OCI-LY7 (cell line): ENCODE data around the gene TJP1. TPM values are rescaled to one million over a fixed set of nuclear protein-coding genes. Genes with fewer than 3 reads are reported as not detected.
"Not testable (repeated sequence)": the region's sequence is repeated elsewhere in the genome, so short reads cannot be mapped to it uniquely, and the experiment has no call there.

Experiments
- BruUV-seq: library from RNA; stranded (reverse); fragments of 400-500 nt; replicated peaks from 2 replicates; lab custom pipeline; 2021; lab: Mats Ljungman, UMichigan
- CTCF ChIA-PET: fragments of 300-600 bp; sonication (Branson Sonifier 250); formaldehyde crosslinking; loops from one replicate; lab custom pipeline; 2022; ENCODE audit warnings: antibody characterized with exemption; ENCODE audit not compliant: unreplicated experiment; lab: Charles Lee
- POLR2A ChIA-PET: fragments of 300-600 bp; sonication (Branson Sonifier 250); formaldehyde crosslinking; loops from one replicate; lab custom pipeline; 2022; ENCODE audit warnings: antibody characterized with exemption; lab: Charles Lee
- DNase-seq: peaks from one replicate; pipeline ENCODE4 v3.0.0-alpha.2; 2015; ENCODE audit warnings: low spot score
- H2AFZ ChIP-seq: fragments of 200-600 bp; sonication (generic), shearing (Covaris generic); 2 replicates; pipeline ENCODE4 v1.6.1; 2014; ENCODE audit warnings: mild to moderate bottlenecking, antibody characterized with exemption, low read length, moderate library complexity
- H3K27ac ChIP-seq: fragments of 200-600 bp; sonication (generic); 2 replicates; pipeline ENCODE4 v1.5.1; 2014; ENCODE audit warnings: mixed run types, low read depth, mild to moderate bottlenecking, moderate library complexity, low read length, inconsistent platforms; ENCODE audit not compliant: poor library complexity, severe bottlenecking
- H3K36me3 ChIP-seq: fragments of 200-600 bp; sonication (generic); 2 replicates; pipeline ENCODE4 v1.6.1; 2014; ENCODE audit warnings: mild to moderate bottlenecking, antibody characterized with exemption, low read length, moderate library complexity, mixed read lengths; ENCODE audit not compliant: insufficient read depth
- H3K4me1 ChIP-seq: fragments of 200-600 bp; sonication (generic); 2 replicates; pipeline ENCODE4 v1.5.1; 2014; ENCODE audit warnings: mild to moderate bottlenecking, low read length; ENCODE audit not compliant: insufficient read depth, poor library complexity, severe bottlenecking
- H3K4me2 ChIP-seq: fragments of 200-600 bp; sonication (generic); 2 replicates; pipeline ENCODE4 v1.6.1; 2014; ENCODE audit warnings: mild to moderate bottlenecking, low read length
- H3K4me3 ChIP-seq: fragments of 200-600 bp; sonication (generic); 2 replicates; pipeline ENCODE4 v1.5.1; 2014; ENCODE audit warnings: mild to moderate bottlenecking, low read depth, low read length; ENCODE audit not compliant: poor library complexity, severe bottlenecking
- H3K79me2 ChIP-seq: fragments of 200-600 bp; sonication (generic); 2 replicates; pipeline ENCODE4 v1.6.1; 2016; ENCODE audit warnings: low read depth, mild to moderate bottlenecking, low read length, moderate library complexity, mixed read lengths; ENCODE audit not compliant: insufficient read depth
- H3K9me2 ChIP-seq: fragments of 200-600 bp; sonication (generic); 2 replicates; pipeline ENCODE4 v1.6.1; 2016; ENCODE audit warnings: mild to moderate bottlenecking, low read length, mixed read lengths; ENCODE audit not compliant: insufficient read depth
- H3K9me3 ChIP-seq: fragments of 200-600 bp; sonication (generic); 2 replicates; pipeline ENCODE4 v1.6.1; 2014; ENCODE audit warnings: mild to moderate bottlenecking, mixed run types, low read length, mixed read lengths
- H4K20me1 ChIP-seq: fragments of 200-600 bp; sonication (generic); 2 replicates; pipeline ENCODE4 v1.6.1; 2014; ENCODE audit warnings: mild to moderate bottlenecking, antibody characterized with exemption, low read length, moderate library complexity, mixed read lengths; ENCODE audit not compliant: insufficient read depth
- CTCF ChIP-seq: fragments of 200-600 bp; sonication (generic); conservative IDR thresholded peaks from 2 replicates; pipeline ENCODE4 v1.5.1; 2014; ENCODE audit warnings: mild to moderate bottlenecking, antibody characterized with exemption, low read length, moderate library complexity, mixed read lengths
- EZH2phosphoT487 ChIP-seq: fragments of 200-600 bp; sonication (generic); IDR thresholded peaks from 2 replicates; pipeline ENCODE4 v1.6.1; 2018; ENCODE audit warnings: low read depth, borderline replicate concordance, mild to moderate bottlenecking, mixed run types, antibody characterized with exemption, low read length, moderate library complexity, mixed read lengths
- intact Hi-C: fragments of 100-400 bp; cut with micrococcal nuclease; formaldehyde crosslinking; loops from one replicate; pipeline ENCODE4 v1.10.0; 2022; ENCODE audit not compliant: unreplicated experiment
- total RNA-seq, 2 experiments: library from RNA; depleted of rRNA in 1 of 2; stranded (reverse); fragments of >200 nt in 1 of 2; shearing (Covaris generic) in 1 of 2; gene quantifications; 2 replicates each; pipeline ENCODE4 v1.2.3, GENCODE V29; 2014 to 2022

The TJP1 gene
- total RNA-seq, 2 experiments from 2014 or later = 0.19 to 0.32 TPM

GRCh38 chr15:29672446-29672845, 149.8 kb downstream of the TJP1 start:
- H3K4me1 ChIP-seq = no peaks in the 10 kb centered on the region
- no peak for DNase-seq
- H3K79me2 ChIP-seq = no peaks in the 10 kb centered on the region
- no peak overlapping the region for H3K4me3 ChIP-seq
- H3K9me2 ChIP-seq = no peaks in the 10 kb centered on the region
- H2AFZ ChIP-seq = no peak overlapping the region
- intact Hi-C loops = no loop called here
- ChIA-PET CTCF (no interaction called here), POLR2A (no interaction called here)
- H3K4me2 ChIP-seq = no peak overlapping the region
- H4K20me1 ChIP-seq = no peaks in the 10 kb centered on the region
- BruUV-seq = no TSS peak
- no peak for TF ChIP-seq EZH2phosphoT487
- no peak for TF ChIP-seq CTCF
- H3K27ac ChIP-seq = no peak overlapping the region
- no peaks in the 10 kb centered on the region for H3K36me3 ChIP-seq
- H3K9me3 ChIP-seq = no peaks in the 10 kb centered on the region

- H3K9me2 ChIP-seq, intact Hi-C loops, H3K4me2 ChIP-seq, H3K79me2 ChIP-seq, H3K27ac ChIP-seq, H3K4me3 ChIP-seq, BruUV-seq, H3K36me3 ChIP-seq, H2AFZ ChIP-seq, H3K9me3 ChIP-seq, H4K20me1 ChIP-seq, POLR2A ChIA-PET, H3K4me1 ChIP-seq, DNase-seq, CTCF ChIA-PET: not testable (repeated sequence)
Measured at GRCh38 chr15:29672046-29672445, 150.2 kb downstream of the TJP1 start.

GRCh38 chr15:29670998-29671981, 151.0 kb downstream of the TJP1 start:
- no peak overlapping the region for H3K27ac ChIP-seq
- no peak overlapping the region for H3K4me2 ChIP-seq
- DNase-seq = no peak
- H3K4me3 ChIP-seq = no peak overlapping the region
- no peaks in the 10 kb centered on the region for H3K79me2 ChIP-seq
- POLR2A ChIA-PET = no interaction called here
- no peaks in the 10 kb centered on the region for H4K20me1 ChIP-seq
- no TSS peak for BruUV-seq
- no peaks in the 10 kb centered on the region for H3K9me2 ChIP-seq
- no peaks in the 10 kb centered on the region for H3K9me3 ChIP-seq
- CTCF ChIA-PET = no interaction called here
- intact Hi-C loops = no loop called here
- TF ChIP-seq EZH2phosphoT487 (no peak), CTCF (no peak)
- H3K4me1 ChIP-seq = no peaks in the 10 kb centered on the region
- no peaks in the 10 kb centered on the region for H3K36me3 ChIP-seq
- H2AFZ ChIP-seq = no peak overlapping the region
